Tibial artery (tissue), 4 donors: Measurements from ENCODE around the gene CDIP1.

Source experiments
- DNase-seq, 2 donors: peaks; one replicate each; pipeline ENCODE4 v3.0.0-alpha.2; 2019
- H3K27ac ChIP-seq, 2 donors: fragments of 200-600 bp; sonication (generic) in 1 of 2; 1 replicate in 1 of 2; 2 replicates in 1 of 2; pipeline ENCODE4 v1.5.1; 2018 to 2019; ENCODE audit warnings: mild to moderate bottlenecking in 1 of 2
- H3K27me3 ChIP-seq, 2 donors: fragments of 200-600 bp; sonication (generic) in 1 of 2; one replicate each; pipeline versions ENCODE4 v1.5.1 to v1.6.0; 2016 to 2019
- H3K36me3 ChIP-seq, 3 donors: fragments of 200-600 bp; sonication (generic) in 2 of 3; one replicate each; pipeline ENCODE4 v1.5.1; 2016 to 2019; ENCODE audit warnings: mild to moderate bottlenecking in 2 of 3
- H3K4me1 ChIP-seq, 4 donors: fragments of 200-600 bp; sonication (generic) in 2 of 4; 1 replicate in 3 of 4; 2 replicates in 1 of 4; pipeline ENCODE4 v1.5.1; 2016 to 2019
- H3K4me3 ChIP-seq, 2 donors: fragments of 200-600 bp; sonication (generic) in 1 of 2; 1 replicate in 1 of 2; 2 replicates in 1 of 2; pipeline ENCODE4 v1.5.1; 2018 to 2019; ENCODE audit warnings: mild to moderate bottlenecking in 2 of 2
- H3K9me3 ChIP-seq, 3 donors: fragments of 200-600 bp; sonication (generic) in 1 of 3; one replicate each; pipeline ENCODE4 v1.5.1; 2016 to 2019
- CTCF ChIP-seq, 2 experiments: fragments of 200-600 bp in 1 of 2; fragments of 450-650 bp in 1 of 2; IDR thresholded peaks; one replicate each; pipeline ENCODE4 v1.5.1; 2017 to 2019; ENCODE audit warnings: antibody characterized with exemption in 2 of 2, mild to moderate bottlenecking in 1 of 2, moderate library complexity in 1 of 2
- intact Hi-C: fragments of 100-400 bp; cut with DNase I; formaldehyde crosslinking; loops from one replicate; pipeline ENCODE4 v1.15.0; 2023; ENCODE audit warnings: low total_unique reads

CDIP1 gene

GRCh38 chr16:4494746-4495490, 43.7 kb downstream of the CDIP1 start:
- no peaks in the 10 kb centered on the region for H3K9me3 ChIP-seq
- H3K27me3 ChIP-seq = no peaks in the 10 kb centered on the region
- H3K4me3 ChIP-seq = no peak overlapping the region
- no peak for DNase-seq
- H3K27ac ChIP-seq = no peak overlapping the region
- no peak for TF ChIP-seq CTCF (IDR thresholded peaks at IDR 0.05)
- peaks cover 0 to 12% (median 10%) of the 10 kb centered on the region in 3 donors for H3K36me3 ChIP-seq
- H3K4me1 ChIP-seq = peaks cover 0 to 4% (median 2%) of the 10 kb centered on the region in 4 donors
- intact Hi-C loops = no loop called here

- no peaks in the 10 kb centered on the region for H3K9me3 ChIP-seq
- H3K27ac ChIP-seq = no peak overlapping the region
- H3K27me3 ChIP-seq = no peaks in the 10 kb centered on the region
- no peak overlapping the region for H3K4me3 ChIP-seq
- no peak for TF ChIP-seq CTCF (IDR thresholded peaks at IDR 0.05)
- no peaks in the 10 kb centered on the region for H3K4me1 ChIP-seq
- intact Hi-C loops = no loop called here
- no peak for DNase-seq
- H3K36me3 ChIP-seq = peaks cover 0 to 19% (median 18%) of the 10 kb centered on the region in 3 donors
Measured at GRCh38 chr16:4491898-4492297, 46.7 kb downstream of the CDIP1 start.

- no peaks in the 10 kb centered on the region for H3K9me3 ChIP-seq
- H3K27me3 ChIP-seq = no peaks in the 10 kb centered on the region
- no peak overlapping the region for H3K4me3 ChIP-seq
- no peaks in the 10 kb centered on the region for H3K4me1 ChIP-seq
- no peak for DNase-seq
- no peak for TF ChIP-seq CTCF (IDR thresholded peaks at IDR 0.05)
- intact Hi-C loops = no loop called here
- peaks cover 0 to 21% (median 14%) of the 10 kb centered on the region in 3 donors for H3K36me3 ChIP-seq
- no peak overlapping the region for H3K27ac ChIP-seq
Measured at GRCh38 chr16:4489030-4489429, 49.5 kb downstream of the CDIP1 start.

GRCh38 chr16:4488499-4488967, 50.0 kb downstream of the CDIP1 start:
- DNase-seq = no peak
- Histone ChIP-seq H3K36me3 (peaks cover 0 to 24% (median 18%) of the 10 kb centered on the region in 3 donors), H3K4me1 (no peaks in the 10 kb centered on the region), H3K4me3 (no peak overlapping the region), H3K9me3 (no peaks in the 10 kb centered on the region), H3K27me3 (no peaks in the 10 kb centered on the region), H3K27ac (no peak overlapping the region)
- intact Hi-C loops = no loop called here
- no peak for TF ChIP-seq CTCF (IDR thresholded peaks at IDR 0.05)

GRCh38 chr16:4487955-4488498, 50.5 kb downstream of the CDIP1 start:
- no peak for DNase-seq
- H3K9me3 ChIP-seq = no peaks in the 10 kb centered on the region
- peaks cover 0 to 26% (median 19%) of the 10 kb centered on the region in 3 donors for H3K36me3 ChIP-seq
- no peak overlapping the region for H3K27ac ChIP-seq
- no peak overlapping the region for H3K4me3 ChIP-seq
- no peak for TF ChIP-seq CTCF (IDR thresholded peaks at IDR 0.05)
- intact Hi-C loops = no loop called here
- H3K27me3 ChIP-seq = no peaks in the 10 kb centered on the region
- no peaks in the 10 kb centered on the region for H3K4me1 ChIP-seq
